Adipocyte (in vitro differentiated cells): ENCODE results near the gene KCTD17.
A peak's percentile ranks its signal among the peaks of the same experiment; 100 is the strongest.

Source experiments
- DNase-seq: peaks from one replicate; pipeline ENCODE4 v3.0.0-alpha.2; 2015; ENCODE audit warnings: low read depth
- H3K27me3 ChIP-seq: replicated peaks from 2 replicates; pipeline ENCODE4 v1.7.0; 2013; ENCODE audit warnings: mild to moderate bottlenecking, low read length, moderate library complexity; ENCODE audit not compliant: control insufficient read depth, insufficient read depth
- H3K36me3 ChIP-seq: 2 replicates; pipeline ENCODE4 v1.7.0; 2013; ENCODE audit warnings: low read length, mild to moderate bottlenecking, moderate library complexity; ENCODE audit not compliant: control insufficient read depth, insufficient read depth, severe bottlenecking
- H3K4me1 ChIP-seq: 2 replicates; pipeline ENCODE4 v1.7.0; 2013; ENCODE audit warnings: mild to moderate bottlenecking, low read length, moderate library complexity; ENCODE audit not compliant: control insufficient read depth, insufficient read depth
- H3K4me3 ChIP-seq: 2 replicates; pipeline ENCODE4 v1.7.0; 2013; ENCODE audit warnings: mild to moderate bottlenecking, low read length, moderate library complexity
- H3K9ac ChIP-seq: 2 replicates; pipeline ENCODE4 v1.7.0; 2013; ENCODE audit warnings: mild to moderate bottlenecking, low read length, moderate library complexity
- H3K9me3 ChIP-seq: 2 replicates; pipeline ENCODE4 v1.7.0; 2013; ENCODE audit warnings: mild to moderate bottlenecking, low read length, moderate library complexity; ENCODE audit not compliant: control insufficient read depth

Gene KCTD17

DNA sequence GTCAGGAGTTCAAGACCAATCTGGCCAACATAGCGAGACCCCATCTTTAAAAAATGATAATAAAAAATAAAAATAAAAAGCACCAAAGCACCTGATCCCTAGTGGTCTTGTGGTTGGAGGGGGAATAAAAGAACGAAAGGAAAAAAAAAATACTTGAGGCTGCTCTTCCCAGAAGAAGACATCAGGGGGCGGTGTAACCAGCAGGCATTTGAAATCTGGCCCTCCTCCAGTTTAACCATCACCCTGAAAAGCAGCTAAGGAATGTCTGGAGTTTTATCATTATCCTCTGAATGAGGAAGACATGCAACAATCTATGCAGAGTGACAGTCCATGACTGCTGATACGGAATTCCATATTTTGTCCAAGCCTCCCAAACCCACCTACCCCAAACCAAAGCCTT is 5.6 kb upstream of the KCTD17 start:
- no peaks in the 10 kb centered on the region for H3K36me3 ChIP-seq
- no peak overlapping the region for H3K4me3 ChIP-seq
- no peak overlapping the region for H3K9ac ChIP-seq
- DNase-seq, result peak; percentile 48
- H3K4me1 ChIP-seq, result no peaks in the 10 kb centered on the region
- no peaks in the 10 kb centered on the region for H3K9me3 ChIP-seq
- peaks cover 9% of the 10 kb centered on the region for H3K27me3 ChIP-seq

DNA sequence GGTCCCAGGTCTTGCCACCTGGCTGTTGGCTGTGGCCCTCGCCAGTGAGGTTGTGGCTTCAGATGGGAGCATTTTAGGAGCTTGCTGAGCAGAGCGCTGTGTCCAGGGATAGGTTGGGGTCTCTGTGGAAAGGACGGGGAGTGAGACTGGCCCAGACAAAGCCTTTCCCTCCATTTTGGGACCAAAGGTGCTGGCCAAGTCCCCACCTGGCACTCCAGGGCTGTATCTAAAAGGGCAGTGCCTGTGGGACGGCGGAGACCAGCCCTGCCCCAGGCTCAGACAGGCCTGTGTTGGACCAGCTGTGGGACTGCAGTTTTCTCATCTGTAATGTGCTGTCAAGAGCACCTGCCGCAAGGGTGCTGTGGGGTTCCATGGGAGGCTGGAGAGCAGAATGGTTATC is 5.0 kb upstream of the KCTD17 start:
- Histone ChIP-seq H3K4me1 (no peaks in the 10 kb centered on the region), H3K9me3 (no peaks in the 10 kb centered on the region), H3K4me3 (no peak overlapping the region), H3K9ac (no peak overlapping the region), H3K27me3 (peaks cover 9% of the 10 kb centered on the region), H3K36me3 (no peaks in the 10 kb centered on the region)
- DNase-seq, result no peak

- DNase-seq, result no peak
- no peak overlapping the region for H3K4me3 ChIP-seq
- no peaks in the 10 kb centered on the region for H3K4me1 ChIP-seq
- H3K27me3 ChIP-seq, result peaks cover 9% of the 10 kb centered on the region
- H3K36me3 ChIP-seq, result no peaks in the 10 kb centered on the region
- H3K9me3 ChIP-seq, result no peaks in the 10 kb centered on the region
- no peak overlapping the region for H3K9ac ChIP-seq
These were observed 4.5 kb upstream of the KCTD17 start for GRCh38 chr22:37047006-37047405.

DNA sequence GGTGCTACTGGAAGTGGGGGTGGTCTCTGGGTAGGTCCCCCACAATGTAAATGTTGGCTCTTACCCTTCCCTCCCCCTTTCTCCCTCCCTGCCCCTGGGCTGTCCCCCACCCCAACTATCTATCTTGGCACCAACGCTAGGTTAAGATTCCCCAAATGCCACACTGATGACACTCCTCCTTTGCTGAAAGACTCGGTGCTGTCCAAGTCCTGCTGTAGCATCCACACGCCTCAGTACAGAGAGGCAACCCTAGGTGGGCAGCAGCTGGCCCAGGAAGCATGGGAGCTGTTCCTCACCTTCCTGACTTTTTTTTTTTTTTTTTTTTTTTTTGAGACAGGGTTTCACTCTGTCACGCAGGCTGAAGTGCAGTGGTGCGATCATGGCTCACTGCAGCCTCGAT is 3.4 kb upstream of the KCTD17 start:
- Histone ChIP-seq H3K4me3 (no peak overlapping the region), H3K4me1 (peaks cover 4% of the 10 kb centered on the region), H3K36me3 (no peaks in the 10 kb centered on the region), H3K9me3 (no peaks in the 10 kb centered on the region), H3K27me3 (peaks cover 7% of the 10 kb centered on the region), H3K9ac (no peak overlapping the region)
- peak; percentile 10 for DNase-seq

DNA sequence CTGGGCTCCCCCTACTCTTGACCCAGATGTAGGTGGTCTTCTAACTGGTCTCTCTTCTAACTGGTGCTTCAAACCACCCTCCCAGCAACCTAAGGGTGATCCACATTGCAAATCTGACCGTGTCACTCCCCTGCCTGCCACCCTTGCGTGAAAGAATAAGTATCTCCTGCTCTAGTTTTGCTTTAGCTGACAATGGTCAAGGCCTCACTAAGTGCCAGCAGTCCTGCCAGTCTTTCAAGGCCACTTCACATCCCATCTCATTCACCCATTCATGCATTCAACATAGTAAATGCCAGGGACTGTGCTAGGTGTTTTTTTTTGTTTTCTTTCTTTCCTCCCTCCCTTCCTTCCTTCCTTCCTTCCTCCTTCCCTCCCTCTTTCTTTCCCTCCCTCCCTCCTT is 2.3 kb upstream of the KCTD17 start:
- Histone ChIP-seq H3K9ac (no peak overlapping the region), H3K36me3 (no peaks in the 10 kb centered on the region), H3K4me3 (no peak overlapping the region), H3K27me3 (no peaks in the 10 kb centered on the region), H3K4me1 (peaks cover 4% of the 10 kb centered on the region), H3K9me3 (no peaks in the 10 kb centered on the region)
- no peak for DNase-seq

- Histone ChIP-seq H3K4me3 (no peak overlapping the region), H3K27me3 (no peaks in the 10 kb centered on the region), H3K36me3 (peaks cover 4% of the 10 kb centered on the region), H3K9ac (no peak overlapping the region), H3K4me1 (peaks cover 4% of the 10 kb centered on the region), H3K9me3 (no peaks in the 10 kb centered on the region)
- DNase-seq, result no peak
These were observed 629 bp upstream of the KCTD17 start for GRCh38 chr22:37050913-37051312.

DNA sequence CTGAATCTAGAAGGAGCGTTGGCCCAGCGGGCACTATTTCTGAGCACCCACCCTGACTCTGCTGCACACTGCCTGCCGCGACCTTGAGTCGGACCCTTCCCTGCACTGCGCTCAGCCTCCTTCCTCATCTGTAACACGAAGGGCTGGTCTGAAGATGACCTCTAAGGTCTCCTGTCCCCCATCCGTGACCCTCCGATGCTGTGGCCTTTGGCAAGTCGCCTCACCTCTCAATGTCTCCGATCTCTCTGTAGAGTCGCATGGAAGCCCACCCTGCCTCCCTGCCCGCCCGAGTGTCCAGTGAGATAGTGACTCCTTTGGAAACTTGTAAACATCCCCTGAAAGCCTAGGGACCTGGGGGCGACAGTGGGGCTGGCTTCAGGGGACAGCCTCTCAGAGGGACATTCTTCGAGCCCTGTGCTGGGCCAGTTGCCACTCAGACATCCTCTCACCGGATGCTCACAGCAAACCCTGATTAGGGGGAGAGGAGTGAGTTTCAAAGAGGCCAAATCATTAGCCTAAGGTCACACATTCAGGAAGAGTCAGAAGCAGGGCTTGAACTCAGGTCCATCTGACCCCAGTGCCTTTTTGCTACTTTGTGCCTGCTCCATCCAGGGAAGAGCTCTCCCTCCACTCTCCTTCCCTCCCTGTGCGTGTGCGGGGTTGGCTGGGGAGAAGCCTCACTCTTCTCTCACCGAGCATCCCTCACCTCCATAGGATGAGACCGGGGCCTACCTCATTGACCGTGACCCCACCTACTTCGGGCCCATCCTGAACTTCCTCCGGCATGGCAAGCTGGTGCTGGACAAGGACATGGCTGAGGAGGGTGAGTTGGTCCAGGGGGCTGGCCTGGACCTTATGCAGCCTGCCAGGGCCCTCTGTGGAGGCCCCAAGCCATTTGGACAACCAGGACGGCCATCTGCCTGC is 1.1 kb downstream of the KCTD17 start:
- Histone ChIP-seq H3K4me3 (peak overlapping the region; percentile 84), H3K9ac (peak overlapping the region; percentile 78), H3K4me1 (peaks cover 4% of the 10 kb centered on the region), H3K9me3 (no peaks in the 10 kb centered on the region), H3K36me3 (peaks cover 20% of the 10 kb centered on the region), H3K27me3 (no peaks in the 10 kb centered on the region)
- no peak for DNase-seq

GRCh38 chr22:37053310-37054055 is 1.9 kb downstream of the KCTD17 start:
- Histone ChIP-seq H3K9me3 (no peaks in the 10 kb centered on the region), H3K27me3 (no peaks in the 10 kb centered on the region), H3K36me3 (peaks cover 21% of the 10 kb centered on the region), H3K4me3 (no peak overlapping the region), H3K9ac (no peak overlapping the region), H3K4me1 (peaks cover 4% of the 10 kb centered on the region)
- DNase-seq, result no peak

- no peak for DNase-seq
- Histone ChIP-seq H3K4me3 (no peak overlapping the region), H3K9ac (no peak overlapping the region), H3K27me3 (no peaks in the 10 kb centered on the region), H3K4me1 (peaks cover 4% of the 10 kb centered on the region), H3K36me3 (peaks cover 21% of the 10 kb centered on the region), H3K9me3 (no peaks in the 10 kb centered on the region)
These were observed 2.5 kb downstream of the KCTD17 start for GRCh38 chr22:37054056-37054395.

GRCh38 chr22:37054600-37055365 is 3.2 kb downstream of the KCTD17 start:
- no peak for DNase-seq
- no peak overlapping the region for H3K4me3 ChIP-seq
- no peak overlapping the region for H3K9ac ChIP-seq
- H3K36me3 ChIP-seq, result peaks cover 21% of the 10 kb centered on the region
- peaks cover 4% of the 10 kb centered on the region for H3K4me1 ChIP-seq
- no peaks in the 10 kb centered on the region for H3K27me3 ChIP-seq
- no peaks in the 10 kb centered on the region for H3K9me3 ChIP-seq

GRCh38 chr22:37056246-37056645 is 4.7 kb downstream of the KCTD17 start:
- peaks cover 4% of the 10 kb centered on the region for H3K4me1 ChIP-seq
- no peaks in the 10 kb centered on the region for H3K9me3 ChIP-seq
- no peak overlapping the region for H3K9ac ChIP-seq
- no peaks in the 10 kb centered on the region for H3K27me3 ChIP-seq
- H3K36me3 ChIP-seq, result peaks cover 21% of the 10 kb centered on the region
- no peak overlapping the region for H3K4me3 ChIP-seq
- DNase-seq, result no peak
